Placental epithelial cell (primary cell): ENCODE data around the gene ZNF93. TPM values are rescaled to one million over a fixed set of nuclear protein-coding genes. Genes with fewer than 3 reads are reported as not detected.

Experiments
- total RNA-seq: library from RNA; depleted of rRNA; stranded (reverse); fragments of >200 nt; gene quantifications from 2 replicates; pipeline ENCODE4 v1.2.3, GENCODE V29; 2012

ZNF93 gene
- 8.4 and 8.6 TPM in 2 replicates for total RNA-seq

GRCh38 chr19:19900729-19901444 is at the start of gene ZNF93:
Gene ZNF93, plus strand, starts transcription at chr19:19900946. Its CDS starts 143 bp downstream, at chr19:19901089.

GRCh38 chr19:19865750-19866610 is 34.8 kb upstream of the ZNF93 start, which contains the start of gene ZNF253:
Gene ZNF253, plus strand, starts transcription at chr19:19865882. Its CDS starts 115 bp downstream, at chr19:19865997.

Other genes starting within 250 kb of the ZNF93 start
- gene ATP13A1, start 237.3 kb upstream of the ZNF93 start, total RNA-seq: 42.4 and 106 TPM in 2 replicates
- gene ZNF101, start 232.1 kb upstream of the ZNF93 start, total RNA-seq: 4.7 and 4.8 TPM in 2 replicates
- 3.7 and 6.3 TPM in 2 replicates for gene ZNF14, start 167.8 kb upstream of the ZNF93 start, total RNA-seq
- 22.4 and 23.3 TPM in 2 replicates for gene ZNF506, start 79.2 kb upstream of the ZNF93 start, total RNA-seq
- 5.9 and 9.8 TPM in 2 replicates for gene ZNF253, start 35.1 kb upstream of the ZNF93 start, total RNA-seq
- gene ZNF682, start 138.6 kb downstream of the ZNF93 start, total RNA-seq: 2.3 and 3.1 TPM in 2 replicates
- 1.4 and 3.5 TPM in 2 replicates for gene ZNF90, start 177.1 kb downstream of the ZNF93 start, total RNA-seq